Glomerular visceral epithelial cell (primary cell): Measurements from ENCODE around the gene NAA40.
A peak's percentile ranks its signal among the peaks of the same experiment; 100 is the strongest.

Experiments
- DNase-seq: peaks from one replicate; pipeline ENCODE4 v3.0.0-alpha.2; 2016; ENCODE audit errors: extremely low spot score

The NAA40 gene

GRCh38 chr11:63986932-63987513 lies 48.2 kb downstream of the NAA40 start:
- no peak for DNase-seq

GRCh38 chr11:63991558-63991957 lies 52.8 kb downstream of the NAA40 start:
- DNase-seq = no peak

GRCh38 chr11:63993100-63993499 lies 54.3 kb downstream of the NAA40 start:
- DNase-seq = no peak

GRCh38 chr11:63993993-63994392 lies 55.2 kb downstream of the NAA40 start:
- DNase-seq = no peak

GRCh38 chr11:63996512-63996911 lies 57.7 kb downstream of the NAA40 start:
- no peak for DNase-seq

GRCh38 chr11:63997104-63997700 lies 58.4 kb downstream of the NAA40 start:
- DNase-seq = no peak

- no peak for DNase-seq
Observed at GRCh38 chr11:63997801-63998337, 59.1 kb downstream of the NAA40 start.

GRCh38 chr11:63998558-63999348 lies 60.0 kb downstream of the NAA40 start:
- no peak for DNase-seq

GRCh38 chr11:63999349-64000025 lies 60.7 kb downstream of the NAA40 start:
- DNase-seq = no peak

- no peak for DNase-seq
Observed at GRCh38 chr11:64000026-64000739, 61.4 kb downstream of the NAA40 start.

- DNase-seq = no peak
Observed at GRCh38 chr11:64000740-64001483, 62.1 kb downstream of the NAA40 start.

- DNase-seq = peak; percentile 15
Observed at GRCh38 chr11:64001484-64002420, 63.0 kb downstream of the NAA40 start.

- DNase-seq = no peak
Observed at GRCh38 chr11:64003807-64004589, 65.2 kb downstream of the NAA40 start.

- DNase-seq = no peak
Observed at GRCh38 chr11:64004590-64004984, 65.8 kb downstream of the NAA40 start.

GRCh38 chr11:64005691-64006090 lies 66.9 kb downstream of the NAA40 start:
- DNase-seq = no peak

GRCh38 chr11:64006398-64006797 lies 67.6 kb downstream of the NAA40 start:
- DNase-seq = no peak
